GM19395 (cell line): Measurements from ENCODE around the gene TTLL8.

ENCODE experiments used
- ATAC-seq: cut with Tn5 transposase; IDR thresholded peaks from one replicate; pipeline ENCODE4 v1.9.1; 2021; ENCODE audit warnings: mild to moderate bottlenecking, moderate library complexity; ENCODE audit not compliant: unreplicated experiment

TTLL8 gene

GRCh38 chr22:50083462-50084079 is 25.5 kb upstream of the TTLL8 start:
- no peak for ATAC-seq

DNA sequence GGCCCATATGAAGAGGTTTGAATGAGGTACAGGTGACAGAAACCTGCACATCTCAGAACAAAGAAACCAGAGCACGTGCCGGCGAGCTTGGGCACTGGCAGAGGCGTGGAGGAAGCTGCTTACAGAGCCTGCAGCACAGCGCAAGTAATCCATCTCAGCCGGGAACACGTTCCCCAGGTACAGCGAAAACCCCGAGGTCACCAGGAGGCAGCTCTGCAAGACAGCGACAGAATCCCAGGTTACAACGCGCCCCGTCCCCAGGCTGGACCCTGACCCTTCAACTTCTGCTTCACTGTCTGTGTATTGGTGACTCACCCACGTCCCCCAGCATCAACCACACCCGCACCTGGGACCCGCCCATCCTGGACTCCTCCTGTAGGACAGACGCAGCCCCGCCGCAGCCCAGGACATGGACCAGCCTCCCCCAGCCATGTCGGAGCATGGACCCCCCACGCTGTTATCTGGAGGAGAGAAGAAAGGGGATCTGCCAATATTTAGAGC is 24.9 kb upstream of the TTLL8 start:
- ATAC-seq, result no peak

GRCh38 chr22:50082197-50082715 is 24.2 kb upstream of the TTLL8 start:
- ATAC-seq, result no peak

DNA sequence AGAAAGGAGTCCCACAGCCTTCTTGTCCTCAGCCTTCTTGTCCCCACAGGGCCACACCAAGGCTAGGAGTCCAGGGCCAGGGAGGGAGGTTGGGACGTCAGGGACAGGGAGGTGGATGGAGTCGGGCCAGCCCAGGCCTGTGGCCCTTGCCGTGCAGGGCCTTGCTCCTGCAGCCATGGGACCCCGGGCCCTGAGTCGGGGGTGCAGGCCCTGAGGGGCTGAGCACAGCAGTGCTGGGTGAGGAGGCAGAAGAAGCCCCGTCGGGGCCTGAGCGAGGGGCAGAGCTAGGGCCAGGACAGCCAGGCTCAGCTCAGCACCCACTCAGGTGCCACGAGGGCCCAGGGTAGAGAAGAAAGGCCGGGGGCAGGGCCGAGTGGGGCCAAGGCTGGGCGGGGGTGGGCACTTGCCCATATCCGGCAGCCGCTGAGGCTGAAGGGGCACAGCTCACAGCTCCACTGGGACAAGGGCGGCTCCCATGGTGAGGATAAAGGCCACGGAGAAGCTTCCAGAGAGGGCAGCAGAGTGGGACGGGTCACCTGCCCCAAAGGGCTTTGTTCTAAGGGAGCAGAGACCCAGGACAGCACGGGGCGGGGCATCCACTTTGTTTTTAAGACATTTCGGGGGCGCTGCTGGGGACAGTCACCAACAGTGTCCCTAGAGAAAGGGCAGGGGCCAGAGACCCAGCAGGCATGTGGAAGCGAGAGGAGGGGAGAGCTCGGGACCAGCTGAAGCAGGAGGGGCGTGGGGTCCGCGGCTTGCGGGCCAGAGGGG is 23.5 kb upstream of the TTLL8 start:
- ATAC-seq, result no peak

GRCh38 chr22:50080077-50080465 is 22.0 kb upstream of the TTLL8 start:
- ATAC-seq, result no peak

DNA sequence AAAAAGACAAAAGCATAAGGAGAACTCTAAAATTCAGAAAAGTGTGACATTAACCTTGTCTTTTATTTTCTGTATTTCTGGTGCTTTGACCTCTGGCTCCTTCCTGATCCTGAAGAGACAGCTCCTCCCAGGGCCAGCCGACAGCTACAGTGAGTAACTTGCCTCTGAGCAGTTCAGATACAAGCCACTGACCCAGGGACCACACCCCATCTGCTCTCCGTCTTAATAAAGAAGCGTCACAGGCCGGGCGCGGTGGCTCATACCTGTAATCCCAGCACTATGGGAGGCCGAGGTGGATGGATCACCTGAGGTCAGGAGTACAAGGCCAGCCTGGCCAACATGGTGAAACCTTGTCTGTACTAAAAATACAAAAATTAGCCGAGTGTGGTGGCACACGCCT is 20.7 kb upstream of the TTLL8 start:
- ATAC-seq, result no peak

- ATAC-seq, result no peak
Measured at GRCh38 chr22:50078246-50078645, 20.1 kb upstream of the TTLL8 start.

GRCh38 chr22:50076646-50077535 is 18.8 kb upstream of the TTLL8 start:
- no peak for ATAC-seq

DNA sequence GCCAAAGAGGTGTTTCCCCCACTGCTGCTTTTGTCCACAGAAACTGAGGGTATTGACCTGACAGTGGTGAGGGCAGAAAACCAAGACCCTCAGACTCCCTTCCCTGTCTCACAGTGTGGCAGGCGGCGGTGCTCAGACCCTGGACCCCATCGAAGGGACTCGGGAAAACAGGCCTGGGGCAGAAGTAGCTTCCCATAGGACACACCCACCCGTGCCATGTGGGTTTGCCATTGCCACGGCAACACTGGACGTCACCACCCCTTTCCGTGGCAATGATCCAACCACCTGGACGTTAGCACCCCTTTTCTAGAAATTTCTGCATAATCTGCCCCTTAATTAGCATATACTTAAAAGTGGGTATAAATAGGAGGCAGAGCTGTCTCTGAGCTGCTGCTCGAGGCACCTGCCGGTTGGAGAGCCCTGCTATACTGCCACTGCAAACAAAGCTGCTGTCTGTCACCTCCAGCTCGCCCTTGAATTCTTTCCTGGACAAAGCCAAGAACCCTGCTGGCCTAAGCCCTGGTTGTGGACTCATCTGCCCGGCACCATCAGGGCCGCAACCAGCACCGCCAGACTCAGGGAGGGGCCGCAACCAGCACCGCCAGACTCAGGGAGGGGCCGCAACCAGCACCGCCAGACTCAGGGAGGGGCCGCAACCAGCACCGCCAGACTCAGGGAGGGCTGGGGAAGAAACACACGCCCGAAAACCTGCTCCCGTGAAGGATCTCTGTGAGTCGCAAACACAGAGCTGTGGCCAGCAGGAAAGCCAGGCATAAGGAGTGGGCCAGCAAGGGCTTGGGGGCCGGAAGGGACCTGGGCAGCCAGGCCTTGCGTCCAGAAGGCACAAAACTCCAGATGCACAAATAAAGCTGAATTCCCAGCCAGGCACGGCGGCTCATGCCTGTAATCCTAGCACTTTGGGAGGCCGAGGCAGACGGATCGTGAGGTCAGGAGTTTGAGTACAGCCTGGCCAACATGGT is 16.7 kb upstream of the TTLL8 start:
- no peak for ATAC-seq

DNA sequence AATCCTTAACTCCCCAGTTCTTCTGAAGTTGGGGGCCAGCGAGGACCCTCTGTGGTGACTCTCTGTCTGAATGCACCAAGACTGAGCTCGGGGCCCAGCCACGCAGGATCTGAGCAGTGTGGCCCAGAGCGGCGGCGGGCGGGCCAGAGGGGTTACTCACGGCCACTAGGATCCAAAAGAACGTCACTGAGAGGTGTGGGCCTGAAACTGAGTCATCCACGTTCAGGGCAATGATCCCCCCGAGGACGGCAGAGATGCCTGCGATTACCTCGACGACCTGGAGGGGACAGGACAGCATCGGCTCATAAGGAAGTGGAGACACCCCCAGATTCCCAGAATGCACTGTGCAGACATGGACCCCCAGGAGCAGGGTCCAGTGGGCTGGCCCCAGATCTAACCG is 16.0 kb upstream of the TTLL8 start:
- ATAC-seq, result no peak

DNA sequence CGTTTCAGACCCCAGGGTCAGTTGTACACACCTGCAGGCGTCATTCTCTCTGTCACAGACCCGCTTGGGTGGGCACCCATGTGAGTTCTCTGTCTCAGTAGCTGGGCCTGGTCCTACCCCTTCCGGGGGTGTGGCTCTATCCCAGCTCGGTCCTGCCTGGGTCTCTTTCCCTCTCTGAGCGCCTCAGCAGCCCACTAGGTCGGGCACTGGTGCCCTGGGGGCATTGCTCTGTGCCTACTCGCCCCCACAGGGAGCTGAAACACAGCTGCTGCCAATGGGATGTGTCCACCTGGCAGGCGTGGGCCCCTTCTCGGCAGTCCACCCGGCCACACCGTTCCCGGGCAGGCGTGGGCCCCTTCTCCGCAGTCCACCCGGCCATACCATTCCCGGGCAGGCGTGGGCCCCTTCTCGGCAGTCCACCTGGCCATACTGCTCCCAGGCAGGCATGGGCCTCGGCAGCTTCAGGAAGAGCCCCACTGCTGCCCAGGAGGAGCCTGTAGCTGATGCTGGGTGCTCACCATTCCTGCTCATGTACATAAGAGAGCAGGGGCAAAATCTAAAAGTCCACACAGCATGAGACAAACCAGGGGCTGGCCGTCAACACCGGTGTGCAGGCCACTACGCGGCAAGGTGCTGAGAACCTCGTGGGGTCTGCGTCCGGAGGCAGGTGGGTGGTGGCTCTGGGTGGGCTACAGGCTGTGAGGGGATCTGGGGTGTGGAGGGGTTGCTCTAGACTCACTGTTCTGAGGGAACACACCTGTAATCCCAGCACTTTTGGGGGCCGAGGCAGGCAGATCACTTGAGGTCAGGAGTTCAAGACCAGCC is 14.8 kb upstream of the TTLL8 start:
- ATAC-seq, result no peak

GRCh38 chr22:50072167-50072555 is 14.1 kb upstream of the TTLL8 start:
- no peak for ATAC-seq

DNA sequence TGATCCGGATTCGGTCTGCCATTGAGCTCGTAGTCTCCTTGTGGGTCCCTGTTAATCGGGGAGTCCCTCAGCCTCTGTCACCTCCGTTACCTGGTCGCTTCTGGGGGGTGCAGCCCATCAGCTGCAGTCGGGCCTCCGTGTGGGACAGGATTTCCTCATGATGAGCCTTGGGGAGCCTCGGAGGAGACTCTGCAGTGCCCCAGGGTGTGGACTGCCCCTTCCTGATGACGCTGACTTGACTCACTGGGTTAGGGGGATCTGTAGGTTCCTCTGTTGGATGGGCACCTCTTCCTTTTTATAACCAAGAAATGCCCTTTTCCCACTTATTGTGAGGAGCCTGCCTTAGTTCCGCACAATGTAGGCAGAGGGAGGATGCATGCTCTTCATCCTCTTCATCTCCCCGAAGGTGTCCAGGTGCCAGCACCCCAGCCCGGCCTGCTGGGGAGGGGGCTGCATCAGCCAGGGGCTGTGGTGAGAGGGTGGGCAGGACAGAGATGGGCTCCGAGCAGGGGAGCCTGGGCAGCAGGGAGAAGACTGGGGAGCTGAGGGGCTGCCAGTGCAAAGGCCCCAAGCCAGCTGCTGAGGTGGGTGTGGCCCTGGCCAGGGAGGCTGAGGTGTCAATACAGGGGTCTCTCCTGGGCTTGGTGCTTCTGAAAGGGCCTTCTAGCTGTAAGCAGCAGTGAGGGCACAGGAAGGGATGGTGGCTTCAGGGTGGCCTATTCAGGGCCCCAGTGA is 13.5 kb upstream of the TTLL8 start:
- ATAC-seq, result no peak

- no peak for ATAC-seq
Measured at GRCh38 chr22:50070366-50070765, 12.3 kb upstream of the TTLL8 start.

GRCh38 chr22:50068096-50068495 is 10.0 kb upstream of the TTLL8 start:
- ATAC-seq, result no peak

GRCh38 chr22:50067244-50067643 is 9.1 kb upstream of the TTLL8 start:
- no peak for ATAC-seq

GRCh38 chr22:50064453-50064852 is 6.4 kb upstream of the TTLL8 start:
- ATAC-seq, result no peak

GRCh38 chr22:50063589-50064393 is 5.7 kb upstream of the TTLL8 start:
- ATAC-seq, result no peak
